Kidney (tissue), 22 donors: Measurements from ENCODE around the gene GRIFIN. TPM values are rescaled to one million over a fixed set of nuclear protein-coding genes. Genes with fewer than 3 reads are reported as not detected.

Experiments
- DNase-seq, 5 donors: peaks; one replicate each; pipeline ENCODE4 v3.0.0-alpha.2; 2013 to 2020
- FAIRE-seq: peaks from 2 replicates; lab custom pipeline; 2012; peaks lifted over from hg19 to GRCh38; lab: Jason Lieb, UNC
- H3K27ac ChIP-seq, 2 donors: one replicate each; pipeline ENCODE4 v1.7.0; 2013; ENCODE audit warnings: low read depth in 2 of 2, low read length in 2 of 2, inconsistent platforms in 1 of 2
- H3K27me3 ChIP-seq: one replicate; pipeline ENCODE4 v1.7.1; 2013; ENCODE audit warnings: low read length, inconsistent platforms; ENCODE audit not compliant: control insufficient read depth, insufficient read depth
- H3K36me3 ChIP-seq, 3 donors: one replicate each; pipeline versions ENCODE4 v1.7.0 to v1.7.1; 2013; ENCODE audit warnings: low read length in 3 of 3, control low read depth in 1 of 3, inconsistent platforms in 1 of 3; ENCODE audit not compliant: insufficient read depth in 3 of 3, control insufficient read depth in 2 of 3
- H3K4me1 ChIP-seq, 3 donors: one replicate each; pipeline versions ENCODE4 v1.7.0 to v1.7.1; 2013; ENCODE audit warnings: low read length in 3 of 3, inconsistent platforms in 1 of 3, low read depth in 1 of 3; ENCODE audit not compliant: control insufficient read depth in 2 of 3, insufficient read depth in 2 of 3
- H3K4me3 ChIP-seq, 3 donors: one replicate each; pipeline versions ENCODE4 v1.7.0 to v1.8.1; 2013; ENCODE audit warnings: low read length in 3 of 3, control low read depth in 1 of 3, inconsistent platforms in 1 of 3
- H3K9ac ChIP-seq, 3 donors: one replicate each; pipeline versions ENCODE4 v1.7.0 to v1.7.1; 2013; ENCODE audit warnings: low read length in 3 of 3, control low read depth in 1 of 3, inconsistent platforms in 1 of 3
- H3K9me3 ChIP-seq, 3 donors: one replicate each; pipeline versions ENCODE4 v1.7.0 to v1.7.1; 2013; ENCODE audit warnings: low read length in 3 of 3, control low read depth in 1 of 3, inconsistent platforms in 1 of 3; ENCODE audit not compliant: control insufficient read depth in 2 of 3, insufficient read depth in 1 of 3
- intact Hi-C: fragments of 100-400 bp; cut with DNase I; formaldehyde crosslinking; loops from one replicate; pipeline ENCODE4 v1.11.1; 2022
- long read RNA-seq, 10 donors: library from polyadenylated mRNA in 1 of 10; unstranded in 1 of 10; transcript quantifications; one replicate each; pipeline ENCODE4 v2.0.0 and lab custom pipeline, GENCODE V29; 2021 to 2026
- polyA plus RNA-seq: library from polyadenylated mRNA; stranded (reverse); fragments of 350-450 nt; fragmentation: Illumina TruSeq; extraction: RNeasy Lipid Tissue Mini Kit (QIAGEN cat#74804); gene quantifications from one replicate; pipeline ENCODE4 v1.2.3, GENCODE V29; 2014; ENCODE audit warnings: low read depth, low replicate concordance; ENCODE audit not compliant: insufficient read depth
- total RNA-seq: library from RNA; stranded (reverse); fragmentation: NEBNext Ultra II Directional; extraction: Animal tissue kit (Norgen Biotek cat#: 25700); gene quantifications from one replicate; pipeline ENCODE4 v1.2.1, GENCODE V29; 2021
- TF ChIP-seq, protein P1 (sequence below): IDR thresholded peaks from 3 replicates; pipeline ENCODE4 v1.5.1; 2012; ENCODE audit warnings: mild to moderate bottlenecking, moderate library complexity, borderline replicate concordance; ENCODE audit not compliant: insufficient read depth; ENCODE audit errors: extremely low read depth
- donor health status: control.
- donor health status: control.
- donor health status: control.
- donor health status: control.
- donor health status: control.
- donor health status: DM: yes; HTN: yes; CAD: no.
- donor health status: Normal renal cell carcinoma (clear cell type).

The GRIFIN gene, protein sequence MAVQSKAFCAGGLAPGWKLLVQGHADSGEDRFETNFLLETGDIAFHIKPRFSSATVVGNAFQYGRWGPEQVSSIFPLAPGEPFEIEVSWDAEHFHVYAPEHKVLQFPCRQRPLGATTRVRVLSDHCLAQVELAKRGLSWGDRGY
- total RNA-seq (not detected), polyA plus RNA-seq (not detected)
- long read RNA-seq, donor 1 = 0 reads
- long read RNA-seq, donor 2 = 0 reads
- long read RNA-seq, donor 3 = 0 reads
- long read RNA-seq, donor 4 = 0 reads
- long read RNA-seq, donor 5 = 0 reads
- long read RNA-seq, donor 6 = 0 reads
- long read RNA-seq, donor 7 = 0 reads
- long read RNA-seq, donor 8 = 0 reads
- long read RNA-seq, donor 9 = 0 reads
- long read RNA-seq, donor 10 = 0 reads

DNA sequence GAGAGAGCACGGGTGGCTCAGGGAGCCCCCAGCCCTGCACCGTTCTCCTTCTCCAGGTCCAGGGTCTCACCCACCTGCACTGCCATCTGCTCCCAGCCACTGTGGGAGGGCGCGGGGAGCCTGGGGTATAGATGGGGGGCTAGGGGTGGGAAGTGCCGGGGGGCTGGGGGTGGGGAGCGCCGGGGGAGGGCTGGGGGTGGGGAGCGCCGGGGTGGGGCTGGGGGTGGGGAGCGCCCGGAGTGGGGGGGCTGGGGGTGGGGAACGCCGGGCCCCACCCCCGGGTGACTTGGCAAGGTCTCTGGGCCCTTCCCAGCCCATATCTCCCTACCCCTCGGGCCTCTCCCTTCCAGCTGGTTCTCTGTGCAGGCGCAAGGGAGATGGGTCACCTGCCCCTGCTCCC is at the start of gene GRIFIN:
Gene GRIFIN, minus strand, starts transcription at position 101 of the 400 bp plus-strand sequence. Its CDS starts 15 bp downstream, at position 86.
- no peak for FAIRE-seq
- intact Hi-C loops = no loop called here

DNA sequence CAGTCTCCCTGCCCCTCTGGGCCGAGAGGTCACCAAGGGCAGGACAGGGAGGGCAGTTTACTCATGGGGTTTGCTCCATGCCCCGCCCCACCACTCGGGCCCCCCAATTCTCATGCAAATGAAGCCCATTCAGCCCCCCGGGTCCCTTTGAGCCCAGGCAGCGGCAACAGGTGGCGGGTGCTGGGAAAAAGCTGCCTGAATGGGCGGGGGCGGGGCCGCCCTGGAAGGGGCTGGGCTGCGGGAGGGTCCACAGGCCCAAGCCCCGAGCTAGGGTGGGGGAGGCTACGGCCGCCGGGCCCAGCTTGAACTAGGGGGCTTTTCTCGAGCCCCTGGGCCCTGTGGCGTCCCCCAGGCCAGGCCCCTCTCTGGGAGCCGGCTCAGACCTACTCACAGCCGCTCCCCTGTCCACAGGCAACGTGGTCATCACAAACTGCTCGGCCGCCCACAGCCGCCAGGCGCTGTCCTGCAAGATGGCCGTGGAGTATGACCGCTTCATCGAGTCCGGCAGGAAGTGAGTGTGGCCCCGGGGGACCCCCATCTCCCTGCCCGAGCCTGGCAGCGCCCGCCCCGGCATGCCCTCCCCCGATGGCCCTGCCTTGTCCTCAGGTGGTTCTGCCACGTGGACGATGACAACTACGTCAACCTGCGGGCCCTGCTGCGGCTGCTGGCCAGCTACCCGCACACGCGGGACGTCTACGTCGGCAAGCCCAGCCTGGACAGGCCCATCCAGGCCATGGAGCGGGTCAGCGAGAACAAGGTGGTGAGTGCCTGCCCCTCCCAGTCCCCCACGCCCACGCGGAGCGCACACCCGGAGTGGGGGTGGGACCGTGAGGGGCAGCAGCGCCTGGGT is 48.8 kb upstream of the GRIFIN start:
- Histone ChIP-seq H3K9me3 (no peaks in the 10 kb centered on the region), H3K36me3 (peaks cover 0 to 4% (median 0%) of the 10 kb centered on the region in 3 donors), H3K4me1 (peaks cover 0 to 23% (median 0%) of the 10 kb centered on the region in 3 donors), H3K4me3 (no peak overlapping the region), H3K27ac (no peak overlapping the region), H3K27me3 (no peaks in the 10 kb centered on the region), H3K9ac (no peak overlapping the region)
- no peak for FAIRE-seq
- DNase-seq = peak in 2 of 5 donors; percentile 79 to 80
- TF ChIP-seq, protein P1, sequence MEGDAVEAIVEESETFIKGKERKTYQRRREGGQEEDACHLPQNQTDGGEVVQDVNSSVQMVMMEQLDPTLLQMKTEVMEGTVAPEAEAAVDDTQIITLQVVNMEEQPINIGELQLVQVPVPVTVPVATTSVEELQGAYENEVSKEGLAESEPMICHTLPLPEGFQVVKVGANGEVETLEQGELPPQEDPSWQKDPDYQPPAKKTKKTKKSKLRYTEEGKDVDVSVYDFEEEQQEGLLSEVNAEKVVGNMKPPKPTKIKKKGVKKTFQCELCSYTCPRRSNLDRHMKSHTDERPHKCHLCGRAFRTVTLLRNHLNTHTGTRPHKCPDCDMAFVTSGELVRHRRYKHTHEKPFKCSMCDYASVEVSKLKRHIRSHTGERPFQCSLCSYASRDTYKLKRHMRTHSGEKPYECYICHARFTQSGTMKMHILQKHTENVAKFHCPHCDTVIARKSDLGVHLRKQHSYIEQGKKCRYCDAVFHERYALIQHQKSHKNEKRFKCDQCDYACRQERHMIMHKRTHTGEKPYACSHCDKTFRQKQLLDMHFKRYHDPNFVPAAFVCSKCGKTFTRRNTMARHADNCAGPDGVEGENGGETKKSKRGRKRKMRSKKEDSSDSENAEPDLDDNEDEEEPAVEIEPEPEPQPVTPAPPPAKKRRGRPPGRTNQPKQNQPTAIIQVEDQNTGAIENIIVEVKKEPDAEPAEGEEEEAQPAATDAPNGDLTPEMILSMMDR = no peak
- intact Hi-C loops = no loop called here

More for the DNA sequence above, at the start of gene GRIFIN:
- H3K36me3 ChIP-seq = no peaks in the 10 kb centered on the region
- H3K4me3 ChIP-seq = no peak within 1 kb of the TSS
- TF ChIP-seq, protein P1 = no peak
- H3K9me3 ChIP-seq = no peaks in the 10 kb centered on the region
- peaks cover 0 to 10% (median 0%) of the 10 kb centered on the region in 3 donors for H3K4me1 ChIP-seq
- no peak within 1 kb of the TSS for H3K9ac ChIP-seq
- no peak for DNase-seq
- H3K27ac ChIP-seq = no peak within 1 kb of the TSS
- no peaks in the 10 kb centered on the region for H3K27me3 ChIP-seq

DNA sequence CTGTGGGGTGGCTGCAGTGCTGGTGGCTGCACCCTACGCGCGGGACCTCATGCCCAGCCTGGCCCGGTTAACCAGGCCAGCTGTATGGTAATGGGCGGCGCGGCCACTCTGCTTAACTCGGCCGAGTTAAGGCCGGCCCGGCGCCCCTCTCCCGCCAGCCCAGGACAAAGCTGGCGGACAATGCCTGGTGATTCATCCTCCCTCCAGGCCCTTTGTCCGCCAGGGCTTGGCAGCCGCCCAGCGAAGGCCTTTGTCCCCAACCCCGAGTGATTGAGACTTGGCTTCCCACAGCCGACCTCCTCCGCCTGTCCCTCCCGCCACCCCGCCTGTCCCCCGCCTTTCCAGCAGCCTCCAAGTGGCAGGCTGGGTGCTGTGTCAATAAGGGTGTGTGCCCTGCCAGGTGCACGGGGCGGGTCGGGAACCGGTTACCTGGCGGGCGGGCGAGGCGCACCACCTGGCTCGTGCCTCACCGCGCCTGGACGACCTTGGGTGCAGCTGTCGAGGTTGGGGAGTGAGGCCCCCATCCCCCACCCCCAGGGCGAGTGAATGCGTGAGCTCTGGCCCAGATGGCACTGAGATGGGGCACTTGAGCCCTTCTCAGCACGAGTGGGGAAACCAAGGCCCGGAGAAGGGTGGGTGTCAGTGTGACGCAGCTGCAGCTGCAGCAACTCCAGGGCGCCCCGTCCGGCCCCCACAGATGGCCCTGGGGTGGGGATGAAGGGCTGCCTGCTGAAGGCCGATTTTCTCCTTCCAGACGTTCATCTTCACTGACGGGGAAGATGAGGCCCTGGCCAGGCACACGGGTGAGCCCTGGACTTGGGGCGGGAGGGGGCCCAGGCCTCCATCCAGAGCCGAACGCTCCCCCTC is 48.0 kb upstream of the GRIFIN start:
- no peak for FAIRE-seq
- intact Hi-C loops = no loop called here
- no peaks in the 10 kb centered on the region for H3K9me3 ChIP-seq
- H3K27me3 ChIP-seq = no peaks in the 10 kb centered on the region
- H3K4me3 ChIP-seq = no peak overlapping the region
- peak; percentile 58 to 96 (median 75) for DNase-seq
- TF ChIP-seq, protein P1 = no peak
- peaks cover 0 to 24% (median 0%) of the 10 kb centered on the region in 3 donors for H3K4me1 ChIP-seq
- H3K36me3 ChIP-seq = peaks cover 0 to 4% (median 0%) of the 10 kb centered on the region in 3 donors
- peak overlapping the region in 1 of 2 donors; percentile 32 for H3K27ac ChIP-seq
- no peak overlapping the region for H3K9ac ChIP-seq
